ENCODE results near the gene TMEM255B. TPM values are rescaled to one million over a fixed set of nuclear protein-coding genes. Genes with fewer than 3 reads are reported as not detected.
"Not testable (repeated sequence)": the region's sequence is repeated elsewhere in the genome, so short reads cannot be mapped to it uniquely, and the experiment has no call there.

The TMEM255B gene
- total RNA-seq, 4 donors from 2014 or later = 0.26 to 3.8 (median 1.7) TPM

- no peak for DNase-seq (ENCODE audit: low spot score in 2 of 2)
- H3K4me1 ChIP-seq = no peaks in the 10 kb centered on the region
- H3K27ac ChIP-seq = no peak overlapping the region
- no peaks in the 10 kb centered on the region for H3K9me3 ChIP-seq
- H3K27me3 ChIP-seq = no peaks in the 10 kb centered on the region
- H3K4me3 ChIP-seq = no peak overlapping the region
- WGBS = 92% methylated on average over 25 of the region's 31 CpGs
- H3K36me3 ChIP-seq = no peaks in the 10 kb centered on the region
- TF ChIP-seq POLR2AphosphoS5 (IDR thresholded peaks at IDR 0.05) (no peak), CTCF (IDR thresholded peaks at IDR 0.05) (no peak), POLR2A (IDR thresholded peaks at IDR 0.05) (no peak), EP300 (IDR thresholded peaks at IDR 0.05) (no peak)
Measured at GRCh38 chr13:113788413-113789135, 29.5 kb downstream of the TMEM255B start.

GRCh38 chr13:113789167-113789566 lies 30.1 kb downstream of the TMEM255B start:
- TF ChIP-seq POLR2A (IDR thresholded peaks at IDR 0.05) (no peak), POLR2AphosphoS5 (IDR thresholded peaks at IDR 0.05) (no peak), EP300 (IDR thresholded peaks at IDR 0.05) (no peak)
- DNase-seq (ENCODE audit: low spot score in 2 of 2) = no peak

GRCh38 chr13:113789931-113790330 lies 30.9 kb downstream of the TMEM255B start:
- not testable (repeated sequence) for H3K27me3 ChIP-seq; H3K27ac ChIP-seq; H3K4me3 ChIP-seq; H3K9me3 ChIP-seq; DNase-seq (ENCODE audit: low spot score in 2 of 2); H3K36me3 ChIP-seq; H3K4me1 ChIP-seq
- WGBS = 100% methylated on average over 1 of the region's 13 CpGs

More at GRCh38 chr13:113789167-113789566, 30.1 kb downstream of the TMEM255B start:
- Histone ChIP-seq H3K27me3 (no peaks in the 10 kb centered on the region), H3K4me1 (no peaks in the 10 kb centered on the region), H3K9me3 (no peaks in the 10 kb centered on the region), H3K27ac (no peak overlapping the region), H3K4me3 (no peak overlapping the region), H3K36me3 (no peaks in the 10 kb centered on the region)
- WGBS = 79% methylated on average over 6 of the region's 6 CpGs

GRCh38 chr13:113791226-113791625 lies 32.2 kb downstream of the TMEM255B start:
- no peak for DNase-seq (ENCODE audit: low spot score in 2 of 2)
- WGBS = 83% methylated on average over 11 of the region's 17 CpGs
- Histone ChIP-seq H3K36me3 (no peaks in the 10 kb centered on the region), H3K27ac (no peak overlapping the region), H3K4me3 (no peak overlapping the region), H3K27me3 (no peaks in the 10 kb centered on the region), H3K9me3 (no peaks in the 10 kb centered on the region), H3K4me1 (no peaks in the 10 kb centered on the region)
- TF ChIP-seq POLR2A (IDR thresholded peaks at IDR 0.05) (no peak), POLR2AphosphoS5 (IDR thresholded peaks at IDR 0.05) (no peak), CTCF (IDR thresholded peaks at IDR 0.05) (no peak), EP300 (IDR thresholded peaks at IDR 0.05) (no peak)

- Histone ChIP-seq H3K36me3 (no peaks in the 10 kb centered on the region), H3K27me3 (no peaks in the 10 kb centered on the region), H3K27ac (no peak overlapping the region), H3K9me3 (no peaks in the 10 kb centered on the region), H3K4me3 (no peak overlapping the region), H3K4me1 (no peaks in the 10 kb centered on the region)
- WGBS = 79% methylated on average over 19 of the region's 19 CpGs
- no peak for DNase-seq (ENCODE audit: low spot score in 2 of 2)
- no peak for TF ChIP-seq CTCF (IDR thresholded peaks at IDR 0.05)
- TF ChIP-seq EP300 (IDR thresholded peaks at IDR 0.05) = no peak
Measured at GRCh38 chr13:113791761-113792160, 32.7 kb downstream of the TMEM255B start.

- peak in 1 of 2 donors; percentile 40 for DNase-seq (ENCODE audit: low spot score in 2 of 2)
- no peak overlapping the region for H3K27ac ChIP-seq
- no peaks in the 10 kb centered on the region for H3K9me3 ChIP-seq
- no peaks in the 10 kb centered on the region for H3K4me1 ChIP-seq
- H3K4me3 ChIP-seq = no peak overlapping the region
- no peaks in the 10 kb centered on the region for H3K27me3 ChIP-seq
- WGBS = 59% methylated on average over 12 of the region's 12 CpGs
- TF ChIP-seq POLR2AphosphoS5 (IDR thresholded peaks at IDR 0.05) (no peak), POLR2A (IDR thresholded peaks at IDR 0.05) (no peak), CTCF (IDR thresholded peaks at IDR 0.05) (no peak), EP300 (IDR thresholded peaks at IDR 0.05) (no peak)
- H3K36me3 ChIP-seq = no peaks in the 10 kb centered on the region
Measured at GRCh38 chr13:113792236-113792770, 33.3 kb downstream of the TMEM255B start.
